ENCODE results near the gene PSMG1.

DNA sequence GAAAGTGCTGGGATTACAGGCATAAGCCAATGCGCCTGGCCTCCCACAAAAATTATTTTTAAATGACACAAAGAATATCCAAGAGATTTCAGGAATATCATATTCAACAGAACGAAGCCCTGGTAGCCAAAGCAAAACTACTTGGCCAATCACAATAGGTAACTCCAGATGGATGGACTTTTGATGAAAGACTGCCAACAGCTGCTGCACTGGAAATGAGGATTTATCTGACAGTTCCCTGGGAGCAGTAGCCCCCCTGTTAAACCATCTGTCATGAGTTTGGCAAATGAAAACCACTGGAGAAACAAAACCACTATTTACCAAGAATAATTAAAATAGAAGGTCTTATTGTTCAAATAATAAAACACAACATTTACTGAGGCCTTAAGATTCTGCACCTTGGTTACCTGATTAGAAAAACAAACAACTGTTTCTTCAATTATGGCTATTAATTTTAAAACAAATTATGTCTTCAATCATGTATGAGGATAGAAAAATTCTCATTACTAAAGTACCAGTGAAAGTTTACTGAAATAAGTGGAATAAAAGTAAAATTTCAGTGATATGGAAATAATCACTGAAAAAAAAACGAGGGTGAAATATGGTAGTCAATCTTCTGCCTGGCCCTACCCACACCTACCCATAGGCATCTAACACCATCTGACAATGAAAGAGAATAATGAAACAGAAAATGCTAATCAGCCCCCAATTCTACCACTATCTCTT lies 34.3 kb upstream of the PSMG1 start:
- TF ChIP-seq, protein P1, sequence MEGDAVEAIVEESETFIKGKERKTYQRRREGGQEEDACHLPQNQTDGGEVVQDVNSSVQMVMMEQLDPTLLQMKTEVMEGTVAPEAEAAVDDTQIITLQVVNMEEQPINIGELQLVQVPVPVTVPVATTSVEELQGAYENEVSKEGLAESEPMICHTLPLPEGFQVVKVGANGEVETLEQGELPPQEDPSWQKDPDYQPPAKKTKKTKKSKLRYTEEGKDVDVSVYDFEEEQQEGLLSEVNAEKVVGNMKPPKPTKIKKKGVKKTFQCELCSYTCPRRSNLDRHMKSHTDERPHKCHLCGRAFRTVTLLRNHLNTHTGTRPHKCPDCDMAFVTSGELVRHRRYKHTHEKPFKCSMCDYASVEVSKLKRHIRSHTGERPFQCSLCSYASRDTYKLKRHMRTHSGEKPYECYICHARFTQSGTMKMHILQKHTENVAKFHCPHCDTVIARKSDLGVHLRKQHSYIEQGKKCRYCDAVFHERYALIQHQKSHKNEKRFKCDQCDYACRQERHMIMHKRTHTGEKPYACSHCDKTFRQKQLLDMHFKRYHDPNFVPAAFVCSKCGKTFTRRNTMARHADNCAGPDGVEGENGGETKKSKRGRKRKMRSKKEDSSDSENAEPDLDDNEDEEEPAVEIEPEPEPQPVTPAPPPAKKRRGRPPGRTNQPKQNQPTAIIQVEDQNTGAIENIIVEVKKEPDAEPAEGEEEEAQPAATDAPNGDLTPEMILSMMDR (IDR thresholded peaks at IDR 0.05): no peak
- no peak for TF ChIP-seq POLR2A (IDR thresholded peaks at IDR 0.05)

Data from lower leg skin (tissue), 3 donors.